Endothelial cell of umbilical vein (primary cell): ENCODE measurements around the gene FYN.

Experiments used
- JUN ChIP-seq: IDR thresholded peaks from 2 replicates; pipeline ENCODE4 v1.6.1; 2011; ENCODE audit warnings: borderline replicate concordance, low read depth; ENCODE audit not compliant: insufficient read length, insufficient read depth
- POLR2AphosphoS5 ChIP-seq: IDR thresholded peaks from 2 replicates; pipeline ENCODE4 v1.6.1; 2012; ENCODE audit warnings: low read depth, mild to moderate bottlenecking, control low read depth, low read length, moderate library complexity; ENCODE audit not compliant: insufficient read depth
- TF ChIP-seq, protein P1 (sequence below), 2 donors: IDR thresholded peaks; 1 replicate in 1 of 2; 2 replicates in 1 of 2; pipeline ENCODE4 v1.5.1; 2011; ENCODE audit warnings: low read length in 2 of 2, mild to moderate bottlenecking in 2 of 2, moderate library complexity in 2 of 2, control low read depth in 1 of 2, inconsistent platforms in 1 of 2, low read depth in 1 of 2; ENCODE audit not compliant: insufficient read depth in 1 of 2; ENCODE audit errors: extremely low read depth in 1 of 2

DNA sequence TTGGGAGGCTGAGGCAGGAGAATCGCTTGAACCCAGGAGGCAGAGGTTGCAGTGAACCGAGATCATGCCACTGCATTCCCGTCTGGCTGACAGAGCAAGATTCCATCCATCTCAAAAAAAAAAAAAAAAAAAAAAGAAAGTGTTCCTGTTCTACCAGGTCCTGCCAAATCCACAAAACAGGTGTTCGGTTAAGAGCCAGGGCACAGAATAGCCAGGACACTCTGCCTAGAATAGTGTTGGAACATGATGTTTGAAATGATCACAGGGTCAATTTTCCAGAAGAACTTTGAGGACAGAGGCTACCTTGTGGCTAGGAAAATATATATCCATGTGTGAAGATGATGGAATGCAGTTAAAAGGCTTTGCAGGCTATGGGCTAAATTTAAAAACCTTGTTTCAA, 203.9 kb downstream of the FYN start:
- no peak for TF ChIP-seq POLR2AphosphoS5
- no peak for TF ChIP-seq JUN
- TF ChIP-seq, protein P1, sequence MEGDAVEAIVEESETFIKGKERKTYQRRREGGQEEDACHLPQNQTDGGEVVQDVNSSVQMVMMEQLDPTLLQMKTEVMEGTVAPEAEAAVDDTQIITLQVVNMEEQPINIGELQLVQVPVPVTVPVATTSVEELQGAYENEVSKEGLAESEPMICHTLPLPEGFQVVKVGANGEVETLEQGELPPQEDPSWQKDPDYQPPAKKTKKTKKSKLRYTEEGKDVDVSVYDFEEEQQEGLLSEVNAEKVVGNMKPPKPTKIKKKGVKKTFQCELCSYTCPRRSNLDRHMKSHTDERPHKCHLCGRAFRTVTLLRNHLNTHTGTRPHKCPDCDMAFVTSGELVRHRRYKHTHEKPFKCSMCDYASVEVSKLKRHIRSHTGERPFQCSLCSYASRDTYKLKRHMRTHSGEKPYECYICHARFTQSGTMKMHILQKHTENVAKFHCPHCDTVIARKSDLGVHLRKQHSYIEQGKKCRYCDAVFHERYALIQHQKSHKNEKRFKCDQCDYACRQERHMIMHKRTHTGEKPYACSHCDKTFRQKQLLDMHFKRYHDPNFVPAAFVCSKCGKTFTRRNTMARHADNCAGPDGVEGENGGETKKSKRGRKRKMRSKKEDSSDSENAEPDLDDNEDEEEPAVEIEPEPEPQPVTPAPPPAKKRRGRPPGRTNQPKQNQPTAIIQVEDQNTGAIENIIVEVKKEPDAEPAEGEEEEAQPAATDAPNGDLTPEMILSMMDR (IDR thresholded peaks at IDR 0.05; ENCODE audit: extremely low read depth in 1 of 2, insufficient read depth in 1 of 2, low read depth in 1 of 2, low read length in 2 of 2): no peak
